A549 (cell line): Measurements from ENCODE around the gene KIF14. TPM values are rescaled to one million over a fixed set of nuclear protein-coding genes. Genes with fewer than 3 reads are reported as not detected.
A peak's percentile ranks its signal among the peaks of the same experiment; 100 is the strongest.

ENCODE experiments used
- ATAC-seq, 2 experiments: fragments of 200-7000 bp in 1 of 2; fragments of >200 bp in 1 of 2; cut with Nextera tagmentation in 1 of 2; cut with Tn5 transposase in 1 of 2; 3 replicates each; pipeline versions ENCODE4 v1.8.0 to v1.9.1; 2018 to 2020; ENCODE audit warnings: mild to moderate bottlenecking in 1 of 2, moderate library complexity in 1 of 2
- CTCF ChIA-PET: fragments of 300-600 bp; sonication (Branson Sonifier 250); formaldehyde crosslinking; extraction: SDS; loops from one replicate; lab custom pipeline; 2021; ENCODE audit warnings: antibody characterized with exemption, inconsistent platforms; lab: Yijun Ruan, JAX
- POLR2A ChIA-PET: fragments of 350-600 bp; formaldehyde crosslinking; extraction: SDS; loops from one replicate; lab custom pipeline; 2021; ENCODE audit warnings: antibody characterized with exemption, inconsistent platforms; lab: Yijun Ruan, JAX
- DNase-seq, 2 experiments: peaks; one replicate each; pipeline versions ENCODE4 v3.0.0 to v3.0.0-alpha.2; 2011 to 2016; ENCODE audit warnings: low read depth in 1 of 2, low spot score in 1 of 2
- FAIRE-seq: peaks from 2 replicates; lab custom pipeline; 2011; peaks lifted over from hg19 to GRCh38; lab: Jason Lieb, UNC
- H3K27ac ChIP-seq, 2 experiments: fragments of >200 bp; sonication (Bioruptor Twin); formaldehyde crosslinking; 3 replicates each; pipeline ENCODE4 v1.5.1; 2016 to 2017
- H3K4me1 ChIP-seq: fragments of >200 bp; sonication (Bioruptor Twin); formaldehyde crosslinking; 3 replicates; pipeline ENCODE4 v1.6.1; 2016
- H3K4me2 ChIP-seq: fragments of >200 bp; sonication (Bioruptor Twin); formaldehyde crosslinking; 3 replicates; pipeline ENCODE4 v1.6.1; 2016
- H3K4me3 ChIP-seq: fragments of >200 bp; sonication (Bioruptor Twin); formaldehyde crosslinking; 3 replicates; pipeline ENCODE4 v1.5.1; 2016
- H3K9me3 ChIP-seq: fragments of >200 bp; sonication (Bioruptor Twin); formaldehyde crosslinking; 3 replicates; pipeline ENCODE4 v1.6.1; 2016
- ATOH8 ChIP-seq: fragments of 250-450 bp; sonication (Bioruptor Pico); IDR thresholded peaks from 2 replicates; pipeline ENCODE4 v1.5.0; 2020; ENCODE audit warnings: low read depth, mild to moderate bottlenecking, moderate library complexity
- BCL3 ChIP-seq: fragments of >200 bp; sonication (Bioruptor Twin); formaldehyde crosslinking; IDR thresholded peaks from 3 replicates; pipeline ENCODE4 v1.6.1; 2016
- BHLHE40 ChIP-seq: IDR thresholded peaks from 2 replicates; pipeline ENCODE4 v1.6.1; 2012; ENCODE audit warnings: low read depth, low read length, inconsistent platforms
- CHD2 ChIP-seq: fragments of 150-350 bp; IDR thresholded peaks from 2 replicates; pipeline ENCODE4 v1.6.1; 2014; ENCODE audit warnings: low read length; ENCODE audit not compliant: partially characterized antibody
- EP300 ChIP-seq, 2 experiments: fragments of >200 bp; sonication (Bioruptor Twin); formaldehyde crosslinking; IDR thresholded peaks; 2 replicates in 1 of 2; 3 replicates in 1 of 2; pipeline ENCODE4 v1.6.1; 2016 to 2017
- FOSL2 ChIP-seq, 2 experiments: fragments of 450-650 bp in 1 of 2; fragments of >200 bp in 1 of 2; sonication (Bioruptor Twin) in 1 of 2; formaldehyde crosslinking; IDR thresholded peaks; 2 replicates each; pipeline versions ENCODE4 v1.5.0 to v1.6.1; 2016 to 2020; ENCODE audit warnings: mild to moderate bottlenecking in 1 of 2, moderate library complexity in 1 of 2
- FOXS1 ChIP-seq: fragments of 250-450 bp; sonication (Bioruptor Pico); IDR thresholded peaks from 2 replicates; pipeline ENCODE4 v1.5.0; 2020; ENCODE audit warnings: mild to moderate bottlenecking, moderate library complexity
- HEYL ChIP-seq: fragments of 250-450 bp; sonication (Bioruptor Pico); IDR thresholded peaks from 2 replicates; pipeline ENCODE4 v1.8.0; 2021; ENCODE audit warnings: mild to moderate bottlenecking, moderate library complexity
- HMGXB4 ChIP-seq: fragments of 250-450 bp; sonication (Bioruptor Pico); IDR thresholded peaks from 2 replicates; pipeline ENCODE4 v1.5.0; 2021; ENCODE audit warnings: mild to moderate bottlenecking, moderate library complexity, borderline replicate concordance
- HOXA7 ChIP-seq: fragments of 250-450 bp; sonication (Bioruptor Pico); IDR thresholded peaks from 2 replicates; pipeline ENCODE4 v1.5.0; 2020; ENCODE audit warnings: mild to moderate bottlenecking, moderate library complexity
- HOXB5 ChIP-seq: fragments of 250-450 bp; sonication (Bioruptor Pico); IDR thresholded peaks from 2 replicates; pipeline ENCODE4 v1.5.0; 2020; ENCODE audit warnings: mild to moderate bottlenecking, moderate library complexity
- KDM5A ChIP-seq: fragments of 200-600 bp; sonication (generic); IDR thresholded peaks from 2 replicates; pipeline ENCODE4 v1.6.1; 2016; ENCODE audit warnings: antibody characterized with exemption, mild to moderate bottlenecking
- NFE2L2 ChIP-seq: fragments of 150-350 bp; conservative IDR thresholded peaks from 2 replicates; pipeline ENCODE4 v1.6.1; 2014; ENCODE audit warnings: low read length
- POLR2AphosphoS2 ChIP-seq: conservative IDR thresholded peaks from 2 replicates; pipeline ENCODE4 v1.6.1; 2012; ENCODE audit warnings: low read length, improper control_type of control experiment, inconsistent platforms
- RAD21 ChIP-seq, 2 experiments: fragments of >200 bp in 1 of 2; sonication (Bioruptor Twin) in 1 of 2; formaldehyde crosslinking in 1 of 2; IDR thresholded peaks in 1 of 2; conservative IDR thresholded peaks in 1 of 2; 2 replicates in 1 of 2; 3 replicates in 1 of 2; pipeline ENCODE4 v1.6.1; 2012 to 2018; ENCODE audit warnings: inconsistent platforms in 1 of 2
- RARB ChIP-seq: fragments of 250-450 bp; sonication (Bioruptor Pico); IDR thresholded peaks from 2 replicates; pipeline ENCODE4 v1.8.0; 2021; ENCODE audit warnings: mild to moderate bottlenecking, moderate library complexity
- RCOR1 ChIP-seq: fragments of 150-350 bp; IDR thresholded peaks from 2 replicates; pipeline ENCODE4 v1.6.1; 2014; ENCODE audit warnings: antibody characterized with exemption, low read length, low read depth
- REST ChIP-seq: fragments of 200-600 bp; sonication (generic); IDR thresholded peaks from 2 replicates; pipeline ENCODE4 v1.6.1; 2016; ENCODE audit warnings: antibody characterized with exemption, mild to moderate bottlenecking, moderate library complexity
- RFX5 ChIP-seq: fragments of 450-650 bp; IDR thresholded peaks from 2 replicates; pipeline ENCODE4 v1.7.1; 2014; ENCODE audit warnings: antibody characterized with exemption, mild to moderate bottlenecking, moderate library complexity
- RNF2 ChIP-seq: fragments of 200-600 bp; sonication (generic); IDR thresholded peaks from 2 replicates; pipeline ENCODE4 v1.6.1; 2016; ENCODE audit warnings: low read depth, mild to moderate bottlenecking, antibody characterized with exemption, moderate library complexity, borderline replicate concordance
- USF2 ChIP-seq: fragments of 450-650 bp; IDR thresholded peaks from 2 replicates; pipeline ENCODE4 v1.6.1; 2014; ENCODE audit warnings: antibody characterized with exemption
- ZC3H11A ChIP-seq: fragments of 450-650 bp; IDR thresholded peaks from 2 replicates; pipeline ENCODE4 v1.6.1; 2014; ENCODE audit warnings: antibody characterized with exemption, mild to moderate bottlenecking
- ZSCAN20 ChIP-seq: fragments of 250-450 bp; sonication (Bioruptor Pico); IDR thresholded peaks from 2 replicates; pipeline ENCODE4 v1.8.0; 2022; ENCODE audit warnings: mild to moderate bottlenecking, moderate library complexity
- WGBS: methylation state at CpG from one replicate; pipeline ENCODE4 v1.1.6; 2017; ENCODE audit errors: missing lambda C conversion rate; 5-methylcytosine and 5-hydroxymethylcytosine counted together
- polyA plus RNA-seq, 4 experiments: library from polyadenylated mRNA; depleted of rRNA in 3 of 4; stranded (reverse); fragments of >200 nt; fragmentation: RNase III in 1 of 4; extraction: RNeasy Plus Mini Kit Qiagen cat#74134 plus additional on column Dnase treatment in 1 of 4; gene quantifications; 2 replicates in 3 of 4; 3 replicates in 1 of 4; pipeline ENCODE4 v1.2.3, GENCODE V29; 2011 to 2017

The KIF14 gene
- polyA plus RNA-seq, 2 of the 4 experiments (the other 2 are of a cell fraction), result 13.0 to 20.4 TPM

DNA sequence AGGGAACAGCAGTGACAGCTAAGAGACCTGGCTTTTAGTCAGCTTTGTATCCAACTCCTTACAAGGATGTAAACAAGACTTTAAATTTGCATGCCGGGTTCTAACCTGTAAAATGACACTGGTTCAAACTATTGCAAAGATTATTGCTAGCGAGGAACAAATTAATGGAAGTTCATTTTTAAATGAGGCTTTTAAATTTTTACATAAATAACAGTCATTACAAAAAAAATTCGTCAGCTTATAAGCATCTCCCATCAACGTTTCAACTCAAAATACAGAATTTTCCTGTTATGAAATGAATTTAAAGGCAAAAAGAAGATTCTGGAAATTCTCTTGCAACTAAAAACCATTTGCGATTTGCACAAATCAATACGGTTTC, 668 bp downstream of the KIF14 start:
- POLR2A ChIA-PET, result no interaction called here
- DNase-seq, result no peak

DNA sequence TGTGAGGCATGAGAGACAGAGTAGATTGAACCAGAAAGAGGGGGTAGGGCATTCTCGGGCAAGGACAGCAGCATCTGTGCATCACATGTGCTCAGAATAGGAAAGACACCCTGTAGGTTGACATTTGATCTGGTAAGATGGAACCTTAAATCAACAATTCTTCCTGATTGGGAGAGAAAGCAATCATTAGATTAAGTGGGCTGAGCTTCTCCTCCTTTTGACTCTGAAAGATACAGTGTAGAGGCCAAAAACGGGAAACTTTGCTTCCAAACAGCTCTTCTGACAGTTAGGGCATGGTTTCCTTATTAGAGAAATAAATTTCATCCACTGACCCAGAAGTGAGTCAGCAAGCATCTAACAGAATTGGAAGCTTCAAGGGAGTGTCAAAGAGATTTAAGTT, 9.7 kb downstream of the KIF14 start:
- ATAC-seq (no peak; a peak in 1 of 6 replicates), DNase-seq (no peak), FAIRE-seq (no peak)
- ChIA-PET POLR2A (no interaction called here), CTCF (interaction anchor here (0.6 to 1.3 kb wide), 3 partner anchors 11 to 293 kb away, joined by 3 to 6 read pairs (median 3); no protein-coding TSS in a partner anchor)
- WGBS, result 83% methylated on average over 2 of the region's 2 CpGs
- Histone ChIP-seq H3K4me3 (no peak overlapping the region), H3K4me2 (no peak overlapping the region), H3K4me1 (no peaks in the 10 kb centered on the region), H3K27ac (no peak overlapping the region), H3K9me3 (no peaks in the 10 kb centered on the region)
- TF ChIP-seq KDM5A (no peak), HMGXB4 (CRISPR knock-in tag) (no peak), REST (no peak), ZSCAN20 (CRISPR knock-in tag) (no peak)

More for the DNA sequence above, 668 bp downstream of the KIF14 start:
- Histone ChIP-seq H3K27ac (peak overlapping the region; percentile 79 to 91), H3K4me1 (peaks cover 9% of the 10 kb centered on the region; the same call in 2 of the 3 replicates), H3K4me3 (peak overlapping the region; percentile 86), H3K4me2 (peak overlapping the region; percentile 75), H3K9me3 (no peaks in the 10 kb centered on the region)
- TF ChIP-seq FOXS1 (CRISPR knock-in tag) (no peak), RARB (CRISPR knock-in tag) (no peak), ZC3H11A (no peak), HOXB5 (CRISPR knock-in tag) (no peak), RCOR1 (no peak), NFE2L2 (no peak), EP300 (IDR thresholded peaks at IDR 0.05) (no peak), POLR2AphosphoS2 (no peak), FOSL2 (IDR thresholded peaks at IDR 0.05) (no peak), FOSL2 (CRISPR knock-in tag; IDR thresholded peaks at IDR 0.05) (no peak), RAD21 (conservative IDR thresholded peaks at IDR 0.05 in 1 of 2, IDR thresholded peaks at IDR 0.05 in 1 of 2) (no peak), KDM5A (no peak), RNF2 (no peak), BHLHE40 (no peak), CHD2 (no peak), HEYL (CRISPR knock-in tag) (no peak), ATOH8 (no peak), BCL3 (no peak), HOXA7 (no peak), USF2 (no peak), RFX5 (no peak)
- no peak for FAIRE-seq
- CTCF ChIA-PET, result interaction anchor here (0.7 to 6.5 kb wide), 2 partner anchors 181 to 275 kb away, joined by 3 to 68 read pairs; partner anchors contain the start of gene INAVA
- no peak for ATAC-seq
- 3% methylated on average over 6 of the region's 6 CpGs for WGBS
